H9 (cell line): Measurements from ENCODE around the gene CDSN. TPM values are rescaled to one million over a fixed set of nuclear protein-coding genes. Genes with fewer than 3 reads are reported as not detected.

Source experiments
- DNase-seq: peaks from one replicate; pipeline ENCODE4 v3.0.0-alpha.2; 2017
- H2AFZ ChIP-seq: one replicate; pipeline ENCODE4 v1.6.1; 2013; ENCODE audit warnings: mild to moderate bottlenecking, low read length, control low read depth, moderate library complexity
- H2AK5ac ChIP-seq: 2 replicates; pipeline ENCODE4 v1.6.1; 2013; ENCODE audit warnings: low read length, control low read depth, mixed read lengths; ENCODE audit not compliant: insufficient read length
- H2BK120ac ChIP-seq: one replicate; pipeline ENCODE4 v1.6.1; 2013; ENCODE audit warnings: low read depth, mild to moderate bottlenecking, low read length, control low read depth, inconsistent platforms; ENCODE audit not compliant: poor library complexity, severe bottlenecking
- H2BK12ac ChIP-seq: 2 replicates; pipeline ENCODE4 v1.6.1; 2013; ENCODE audit warnings: low read length, control low read depth, mixed read lengths, low read depth; ENCODE audit not compliant: insufficient read length
- H2BK15ac ChIP-seq: 2 replicates; pipeline ENCODE4 v1.6.1; 2013; ENCODE audit warnings: low read depth, low read length, control low read depth
- H2BK20ac ChIP-seq: one replicate; pipeline ENCODE4 v1.6.1; 2013; ENCODE audit warnings: low read depth, mild to moderate bottlenecking, low read length, control low read depth, inconsistent platforms; ENCODE audit not compliant: poor library complexity, severe bottlenecking
- H2BK5ac ChIP-seq: 2 replicates; pipeline ENCODE4 v1.6.1; 2013; ENCODE audit warnings: low read length, control low read depth, mixed read lengths; ENCODE audit not compliant: insufficient read length
- H3K14ac ChIP-seq: 2 replicates; pipeline ENCODE4 v1.6.1; 2013; ENCODE audit warnings: low read length, control low read depth; ENCODE audit not compliant: insufficient read depth
- H3K18ac ChIP-seq: 2 replicates; pipeline ENCODE4 v1.6.1; 2013; ENCODE audit warnings: low read depth, mild to moderate bottlenecking, mixed read lengths, low read length, control low read depth; ENCODE audit not compliant: insufficient read length
- H3K23ac ChIP-seq: 2 replicates; pipeline ENCODE4 v1.6.1; 2013; ENCODE audit warnings: low read length, control low read depth, mixed read lengths, low read depth; ENCODE audit not compliant: insufficient read length
- H3K23me2 ChIP-seq: 2 replicates; pipeline ENCODE4 v1.6.1; 2013; ENCODE audit warnings: low read depth, mild to moderate bottlenecking, mixed read lengths, low read length, control low read depth; ENCODE audit not compliant: insufficient read length, poor library complexity, severe bottlenecking
- H3K27ac ChIP-seq: 2 replicates; pipeline ENCODE4 v1.5.1; 2013; ENCODE audit warnings: low read length, control low read depth, mixed read lengths, low read depth; ENCODE audit not compliant: insufficient read length
- H3K27me3 ChIP-seq: 2 replicates; pipeline ENCODE4 v1.6.1; 2013; ENCODE audit warnings: low read length, control low read depth, inconsistent platforms; ENCODE audit not compliant: insufficient read depth
- H3K4ac ChIP-seq: 2 replicates; pipeline ENCODE4 v1.6.1; 2013; ENCODE audit warnings: low read depth, mild to moderate bottlenecking, control low read depth, inconsistent platforms, low read length, moderate library complexity
- H3K4me1 ChIP-seq: 2 replicates; pipeline ENCODE4 v1.6.1; 2013; ENCODE audit warnings: low read length, control low read depth, inconsistent platforms; ENCODE audit not compliant: insufficient read depth
- H3K4me2 ChIP-seq: 2 replicates; pipeline ENCODE4 v1.6.1; 2013; ENCODE audit warnings: low read length, control low read depth, mixed read lengths; ENCODE audit not compliant: insufficient read length, insufficient read depth
- H3K56ac ChIP-seq: 2 replicates; pipeline ENCODE4 v1.6.1; 2013; ENCODE audit warnings: low read depth, mild to moderate bottlenecking, mixed read lengths, low read length, control low read depth; ENCODE audit not compliant: insufficient read length
- H3K79me1 ChIP-seq: 2 replicates; pipeline ENCODE4 v1.6.1; 2013; ENCODE audit warnings: low read depth, mild to moderate bottlenecking, moderate library complexity, low read length, control low read depth, inconsistent platforms; ENCODE audit not compliant: insufficient read depth, poor library complexity, severe bottlenecking
- H3K79me2 ChIP-seq: 2 replicates; pipeline ENCODE4 v1.6.1; 2013; ENCODE audit warnings: low read length, control low read depth, inconsistent platforms; ENCODE audit not compliant: insufficient read depth
- H3K9ac ChIP-seq: 2 replicates; pipeline ENCODE4 v1.6.1; 2013; ENCODE audit warnings: low read length, control low read depth, mixed read lengths; ENCODE audit not compliant: insufficient read length; ENCODE audit errors: extremely low read depth
- H3K9me3 ChIP-seq: one replicate; pipeline ENCODE4 v1.6.1; 2013; ENCODE audit warnings: low read depth, low read length, inconsistent platforms; ENCODE audit not compliant: control insufficient read depth
- H3T11ph ChIP-seq: one replicate; pipeline ENCODE4 v1.6.1; 2013; ENCODE audit warnings: mild to moderate bottlenecking, low read length, control low read depth, inconsistent platforms
- H4K20me1 ChIP-seq: one replicate; pipeline ENCODE4 v1.6.1; 2013; ENCODE audit not compliant: control insufficient read depth, insufficient read length, insufficient read depth
- H4K5ac ChIP-seq: 2 replicates; pipeline ENCODE4 v1.6.1; 2013; ENCODE audit warnings: low read depth, mild to moderate bottlenecking, mixed read lengths, low read length, control low read depth; ENCODE audit not compliant: insufficient read length
- H4K8ac ChIP-seq: replicated peaks from 2 replicates; pipeline ENCODE4 v1.6.1; 2013; ENCODE audit warnings: low read length, control low read depth, mixed read lengths, low read depth; ENCODE audit not compliant: insufficient read length
- H4K91ac ChIP-seq: 2 replicates; pipeline ENCODE4 v1.6.1; 2013; ENCODE audit warnings: low read depth, mild to moderate bottlenecking, moderate library complexity, mixed read lengths, low read length, control low read depth; ENCODE audit not compliant: insufficient read length
- H3K27ac Mint-ChIP-seq, 3 experiments: 2 replicates in 2 of 3; 3 replicates in 1 of 3; pipeline ENCODE4 v1.8.0; 2020 to 2021; ENCODE audit warnings: mixed read lengths in 3 of 3, mild to moderate bottlenecking in 1 of 3, moderate library complexity in 1 of 3
- H3K27me3 Mint-ChIP-seq: 2 replicates; pipeline ENCODE4 v1.8.0; 2021; ENCODE audit warnings: low read depth, mild to moderate bottlenecking, moderate library complexity, mixed read lengths
- H3K36me3 Mint-ChIP-seq, 3 experiments: 2 replicates in 2 of 3; 3 replicates in 1 of 3; pipeline ENCODE4 v1.8.0; 2020 to 2021; ENCODE audit warnings: low read depth in 3 of 3, mixed read lengths in 3 of 3; ENCODE audit not compliant: insufficient read depth in 1 of 3
- H3K4me1 Mint-ChIP-seq, 2 experiments: 2 replicates each; pipeline ENCODE4 v1.8.0; 2020; ENCODE audit warnings: mixed read lengths in 2 of 2
- H3K4me3 Mint-ChIP-seq, 2 experiments: 2 replicates in 1 of 2; 3 replicates in 1 of 2; pipeline ENCODE4 v1.8.0; 2020 to 2021; ENCODE audit warnings: mild to moderate bottlenecking in 2 of 2, mixed read lengths in 2 of 2, moderate library complexity in 1 of 2
- H3K9me3 Mint-ChIP-seq, 2 experiments: 2 replicates in 1 of 2; 3 replicates in 1 of 2; pipeline ENCODE4 v1.8.0; 2020; ENCODE audit warnings: mild to moderate bottlenecking in 2 of 2, mixed read lengths in 2 of 2, moderate library complexity in 1 of 2
- CTCF ChIP-seq: fragments of 200-600 bp; sonication (generic); conservative IDR thresholded peaks from 3 replicates; pipeline ENCODE4 v1.8.0; 2021; ENCODE audit warnings: antibody characterized with exemption, mild to moderate bottlenecking
- WGBS: extraction: QIAGEN DNeasy Blood & Tissue Kit; methylation state at CpG from one replicate; pipeline ENCODE4 v1.1.7; 2013; ENCODE audit warnings: missing lambda C conversion rate, low lambda C conversion rate, mixed read lengths; ENCODE audit not compliant: insufficient read length; ENCODE audit errors: extremely low coverage; 5-methylcytosine and 5-hydroxymethylcytosine counted together
- total RNA-seq: library from RNA; stranded (reverse); gene quantifications from 2 replicates; pipeline ENCODE4 v1.2.1, GENCODE V29; 2021

Gene CDSN
- total RNA-seq, 1 experiment from 2014 or later, result not detected

- Histone ChIP-seq H3K4ac (no peak overlapping the region), H2BK5ac (no peak overlapping the region), H4K20me1 (no peaks in the 10 kb centered on the region), H2AFZ (no peak overlapping the region), H4K91ac (no peak overlapping the region), H4K5ac (no peak overlapping the region), H3K9ac (no peak overlapping the region), H3K4me2 (no peak overlapping the region), H3K9me3 (no peaks in the 10 kb centered on the region), H2BK20ac (no peak overlapping the region), H3K4me1 (peaks cover 2% of the 10 kb centered on the region; the same call in 1 of the 2 replicates), H2BK12ac (no peak overlapping the region), H3K56ac (no peak overlapping the region), H3K79me1 (no peaks in the 10 kb centered on the region), H3T11ph (no peak overlapping the region), H2BK15ac (no peak overlapping the region), H2BK120ac (no peak overlapping the region), H2AK5ac (no peak overlapping the region), H3K79me2 (no peaks in the 10 kb centered on the region), H3K14ac (no peak overlapping the region), H3K23me2 (no peaks in the 10 kb centered on the region), H3K27ac (no peak overlapping the region), H3K23ac (no peak overlapping the region), H3K27me3 (no peaks in the 10 kb centered on the region), H4K8ac (no peak overlapping the region), H3K18ac (no peak overlapping the region)
- WGBS, result no CpG with 5 or more reads among the region's 5 CpGs
- Mint-ChIP-seq H3K9me3 (no peaks in the 10 kb centered on the region), H3K27me3 (no peaks in the 10 kb centered on the region; the same call in 1 of the 2 replicates), H3K4me3 (no peak overlapping the region), H3K27ac (no peak overlapping the region), H3K36me3 (no peaks in the 10 kb centered on the region), H3K4me1 (peaks cover 16 to 21% of the 10 kb centered on the region in 2 experiments)
- DNase-seq, result no peak
- TF ChIP-seq CTCF, result no peak
Measured at GRCh38 chr6:31096656-31097055, 23.6 kb downstream of the CDSN start.
